ENCODE results near the gene LALBA.

GRCh38 chr12:48583728-48584127 is 13.9 kb upstream of the LALBA start:
- TF ChIP-seq, protein P1, sequence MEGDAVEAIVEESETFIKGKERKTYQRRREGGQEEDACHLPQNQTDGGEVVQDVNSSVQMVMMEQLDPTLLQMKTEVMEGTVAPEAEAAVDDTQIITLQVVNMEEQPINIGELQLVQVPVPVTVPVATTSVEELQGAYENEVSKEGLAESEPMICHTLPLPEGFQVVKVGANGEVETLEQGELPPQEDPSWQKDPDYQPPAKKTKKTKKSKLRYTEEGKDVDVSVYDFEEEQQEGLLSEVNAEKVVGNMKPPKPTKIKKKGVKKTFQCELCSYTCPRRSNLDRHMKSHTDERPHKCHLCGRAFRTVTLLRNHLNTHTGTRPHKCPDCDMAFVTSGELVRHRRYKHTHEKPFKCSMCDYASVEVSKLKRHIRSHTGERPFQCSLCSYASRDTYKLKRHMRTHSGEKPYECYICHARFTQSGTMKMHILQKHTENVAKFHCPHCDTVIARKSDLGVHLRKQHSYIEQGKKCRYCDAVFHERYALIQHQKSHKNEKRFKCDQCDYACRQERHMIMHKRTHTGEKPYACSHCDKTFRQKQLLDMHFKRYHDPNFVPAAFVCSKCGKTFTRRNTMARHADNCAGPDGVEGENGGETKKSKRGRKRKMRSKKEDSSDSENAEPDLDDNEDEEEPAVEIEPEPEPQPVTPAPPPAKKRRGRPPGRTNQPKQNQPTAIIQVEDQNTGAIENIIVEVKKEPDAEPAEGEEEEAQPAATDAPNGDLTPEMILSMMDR (IDR thresholded peaks at IDR 0.05), result no peak
- no peak for TF ChIP-seq EP300 (IDR thresholded peaks at IDR 0.05)
